Measurements from ENCODE around the gene OTOG.

Gene OTOG

GRCh38 chr11:17580271-17580670, 33.2 kb downstream of the OTOG start:
- FAIRE-seq, result no peak
- DNase-seq (ENCODE audit: insufficient read length, low spot score), result no peak

GRCh38 chr11:17581036-17581731, 34.1 kb downstream of the OTOG start:
- FAIRE-seq (no peak), DNase-seq (ENCODE audit: insufficient read length, low spot score) (no peak)

GRCh38 chr11:17581732-17582053, 34.6 kb downstream of the OTOG start:
- no peak for FAIRE-seq
- no peak for DNase-seq (ENCODE audit: insufficient read length, low spot score)

- FAIRE-seq, result no peak
- DNase-seq (ENCODE audit: insufficient read length, low spot score), result no peak
These were observed 39.0 kb downstream of the OTOG start for GRCh38 chr11:17585911-17586695.

- peak; percentile 71 for FAIRE-seq
- no peak for DNase-seq (ENCODE audit: insufficient read length, low spot score)
These were observed 41.1 kb downstream of the OTOG start for GRCh38 chr11:17588166-17588565.

- FAIRE-seq (no peak), DNase-seq (ENCODE audit: insufficient read length, low spot score) (no peak)
These were observed 41.7 kb downstream of the OTOG start for GRCh38 chr11:17588721-17589120.

- no peak for DNase-seq (ENCODE audit: insufficient read length, low spot score)
- no peak for FAIRE-seq
These were observed 43.4 kb downstream of the OTOG start for GRCh38 chr11:17590463-17590862.

- FAIRE-seq, result no peak
- no peak for DNase-seq (ENCODE audit: insufficient read length, low spot score)
These were observed 44.2 kb downstream of the OTOG start for GRCh38 chr11:17591293-17591692.

GRCh38 chr11:17593466-17594245, 46.6 kb downstream of the OTOG start:
- FAIRE-seq (no peak), DNase-seq (ENCODE audit: insufficient read length, low spot score) (no peak)

GRCh38 chr11:17594686-17595192, 47.7 kb downstream of the OTOG start:
- no peak for DNase-seq (ENCODE audit: insufficient read length, low spot score)
- FAIRE-seq, result no peak

- no peak for FAIRE-seq
- DNase-seq (ENCODE audit: insufficient read length, low spot score), result no peak
These were observed 48.7 kb downstream of the OTOG start for GRCh38 chr11:17595526-17596309.

- DNase-seq (ENCODE audit: insufficient read length, low spot score) (no peak), FAIRE-seq (no peak)
These were observed 49.2 kb downstream of the OTOG start for GRCh38 chr11:17596310-17596669.

GRCh38 chr11:17596711-17597110, 49.7 kb downstream of the OTOG start:
- DNase-seq (ENCODE audit: insufficient read length, low spot score) (no peak), FAIRE-seq (no peak)

- FAIRE-seq (no peak), DNase-seq (ENCODE audit: insufficient read length, low spot score) (no peak)
These were observed 50.7 kb downstream of the OTOG start for GRCh38 chr11:17597770-17598169.

- peak; percentile 81 for DNase-seq (ENCODE audit: insufficient read length, low spot score)
- FAIRE-seq, result peak; percentile 69
These were observed 51.8 kb downstream of the OTOG start for GRCh38 chr11:17598700-17599459.

GRCh38 chr11:17599460-17599925, 52.4 kb downstream of the OTOG start:
- DNase-seq (ENCODE audit: insufficient read length, low spot score) (no peak), FAIRE-seq (no peak)

GRCh38 chr11:17600316-17601255, 53.5 kb downstream of the OTOG start:
- no peak for DNase-seq (ENCODE audit: insufficient read length, low spot score)

GRCh38 chr11:17601256-17601671, 54.2 kb downstream of the OTOG start:
- FAIRE-seq (no peak), DNase-seq (ENCODE audit: insufficient read length, low spot score) (peak; percentile 35)

More at GRCh38 chr11:17600316-17601255, 53.5 kb downstream of the OTOG start:
- no peak for FAIRE-seq

GRCh38 chr11:17601676-17602075, 54.6 kb downstream of the OTOG start:
- no peak for DNase-seq (ENCODE audit: insufficient read length, low spot score)

More at GRCh38 chr11:17601676-17602075, 54.6 kb downstream of the OTOG start:
- no peak for FAIRE-seq

Measured in HTR-8/SVneo (cell line).